Measurements from ENCODE around the gene SGO2. TPM values are rescaled to one million over a fixed set of nuclear protein-coding genes. Genes with fewer than 3 reads are reported as not detected.

SGO2 gene
- total and polyA plus RNA-seq, 9 of the 15 experiments (the other 6 are each of a cell fraction or from before 2014, with no cell fraction given): 14.5 to 25.9 (median 16.6) TPM

GRCh38 chr2:200509612-200510433, 16.2 kb upstream of the SGO2 start, which contains the start of gene KCTD18 (continued):
- TF ChIP-seq REST (IDR thresholded peaks at IDR 0.05; ENCODE audit: borderline replicate concordance) (peak; percentile 17; the same call in 1 of the 2 replicates), REST (CRISPR knock-in tag; IDR thresholded peaks at IDR 0.05; ENCODE audit: low read depth) (no peak), MAFK (IDR thresholded peaks at IDR 0.05; ENCODE audit: low read length) (no peak), MYNN (IDR thresholded peaks at IDR 0.05) (no peak), MYNN (CRISPR knock-in tag; IDR thresholded peaks at IDR 0.05) (no peak), FOXK1 (CRISPR knock-in tag; IDR thresholded peaks at IDR 0.05; ENCODE audit: borderline replicate concordance) (no peak), SP2 (IDR thresholded peaks at IDR 0.05; ENCODE audit: extremely low read depth, low read depth, low read length, poor library complexity, severe bottlenecking) (no peak), GATAD2A (IDR thresholded peaks at IDR 0.05) (peak; percentile 94), ZNF445 (CRISPR knock-in tag; IDR thresholded peaks at IDR 0.05; ENCODE audit: low read depth) (no peak), NFIC (IDR thresholded peaks at IDR 0.05) (peak; percentile 40), TGIF2 (CRISPR knock-in tag; IDR thresholded peaks at IDR 0.05) (no peak), ARID3B (CRISPR knock-in tag; IDR thresholded peaks at IDR 0.05; ENCODE audit: borderline replicate concordance) (no peak), ESRRA (IDR thresholded peaks at IDR 0.05; ENCODE audit: borderline replicate concordance, low read depth) (0 out of 2 replicates have a peak, but pooled peaks have one; percentile 42), ZNF263 (CRISPR knock-in tag; IDR thresholded peaks at IDR 0.05; ENCODE audit: borderline replicate concordance) (peak; percentile 8; the same call in 1 of the 2 replicates), NCOA1 (IDR thresholded peaks at IDR 0.05; ENCODE audit: low read depth) (no peak)
- TF ChIP-seq, protein P1, sequence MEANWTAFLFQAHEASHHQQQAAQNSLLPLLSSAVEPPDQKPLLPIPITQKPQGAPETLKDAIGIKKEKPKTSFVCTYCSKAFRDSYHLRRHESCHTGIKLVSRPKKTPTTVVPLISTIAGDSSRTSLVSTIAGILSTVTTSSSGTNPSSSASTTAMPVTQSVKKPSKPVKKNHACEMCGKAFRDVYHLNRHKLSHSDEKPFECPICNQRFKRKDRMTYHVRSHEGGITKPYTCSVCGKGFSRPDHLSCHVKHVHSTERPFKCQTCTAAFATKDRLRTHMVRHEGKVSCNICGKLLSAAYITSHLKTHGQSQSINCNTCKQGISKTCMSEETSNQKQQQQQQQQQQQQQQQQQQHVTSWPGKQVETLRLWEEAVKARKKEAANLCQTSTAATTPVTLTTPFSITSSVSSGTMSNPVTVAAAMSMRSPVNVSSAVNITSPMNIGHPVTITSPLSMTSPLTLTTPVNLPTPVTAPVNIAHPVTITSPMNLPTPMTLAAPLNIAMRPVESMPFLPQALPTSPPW (CRISPR knock-in tag; IDR thresholded peaks at IDR 0.05): peak; percentile 92
- TF ChIP-seq, protein P2, sequence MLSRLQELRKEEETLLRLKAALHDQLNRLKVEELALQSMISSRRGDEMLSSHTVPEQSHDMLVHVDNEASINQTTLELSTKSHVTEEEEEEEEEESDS (CRISPR knock-in tag; IDR thresholded peaks at IDR 0.05): no peak

All from K562 (cell line).